Activated CD8-positive, alpha-beta memory T cell treated with anti-CD3 and anti-CD28 coated beads, Interleukin-2, amount 50 U/mL, for 1 hour (primary cell): ENCODE results near the gene OR1S1.
"Not testable (repeated sequence)": the region's sequence is repeated elsewhere in the genome, so short reads cannot be mapped to it uniquely, and the experiment has no call there.

Experiments used
- DNase-seq: peaks from one replicate; pipeline ENCODE4 v3.0.0-alpha.2; 2020; ENCODE audit errors: extremely low read depth

OR1S1 gene

GRCh38 chr11:58212420-58212819 lies at the start of gene OR1S1:
Gene OR1S1 (plus strand): TSS chr11:58212720.
- DNase-seq = not testable (repeated sequence)

- DNase-seq = no peak
These were observed 48.1 kb upstream of the OR1S1 start for GRCh38 chr11:58164389-58164788.

- DNase-seq = no peak
These were observed 47.5 kb upstream of the OR1S1 start for GRCh38 chr11:58164990-58165389.

DNA sequence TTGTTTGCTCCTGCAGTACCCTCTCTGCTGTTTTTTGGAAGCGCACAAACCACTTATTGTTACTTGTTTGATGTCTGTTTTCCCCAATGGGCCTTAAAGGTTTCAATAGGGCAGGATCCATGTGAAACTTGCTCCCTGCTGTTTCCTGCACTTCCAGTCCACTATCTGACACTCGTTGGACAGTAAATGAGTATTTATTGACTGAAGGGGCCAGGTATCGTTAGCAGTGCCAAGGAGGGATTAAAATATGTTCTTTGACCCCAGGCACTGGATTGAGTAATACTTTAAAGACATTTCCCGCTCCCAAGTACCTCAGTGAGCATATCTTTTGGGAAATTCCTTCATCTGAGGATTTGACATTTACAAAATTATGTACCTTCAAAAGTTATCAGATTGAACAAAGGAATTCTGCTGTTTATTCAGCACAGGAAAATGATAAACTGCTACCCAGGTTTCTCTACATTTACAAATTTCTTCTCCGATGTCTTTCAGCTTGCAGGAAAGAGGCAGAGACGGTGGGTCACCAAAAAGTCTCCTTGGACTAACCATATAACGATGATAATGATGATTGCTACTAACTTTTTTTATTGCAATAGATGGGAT lies 46.9 kb upstream of the OR1S1 start:
- no peak for DNase-seq

DNA sequence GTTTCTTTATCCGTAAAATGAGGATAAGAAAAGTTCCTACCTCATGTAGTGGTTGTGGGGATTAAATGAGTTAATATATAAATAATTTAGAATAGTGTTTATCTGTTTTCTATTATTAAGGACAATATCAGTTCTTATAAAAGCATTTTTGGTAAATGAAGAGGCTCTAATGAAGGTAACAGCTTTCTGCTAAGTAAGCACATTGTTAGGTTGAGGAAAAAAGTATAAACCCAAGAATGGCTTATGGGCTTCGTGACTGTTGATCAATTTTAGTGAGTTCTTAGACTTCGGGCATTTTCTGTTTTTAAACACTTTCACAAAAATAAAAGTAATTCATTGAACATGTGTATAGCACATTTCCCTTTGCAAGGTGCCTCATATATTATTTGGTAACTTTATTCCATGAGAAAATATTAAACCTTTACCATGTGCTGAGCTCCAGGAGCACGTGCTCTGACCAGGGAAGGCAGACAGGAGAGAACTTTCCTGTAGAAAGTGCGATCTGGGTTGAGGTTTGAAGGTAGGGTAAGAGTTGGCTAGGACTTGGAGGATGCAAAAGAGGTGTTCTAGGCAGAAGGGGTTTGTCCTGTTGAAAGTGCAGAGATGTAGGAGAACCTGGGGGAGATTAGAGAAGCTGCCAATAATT lies 35.0 kb upstream of the OR1S1 start:
- DNase-seq = no peak

DNA sequence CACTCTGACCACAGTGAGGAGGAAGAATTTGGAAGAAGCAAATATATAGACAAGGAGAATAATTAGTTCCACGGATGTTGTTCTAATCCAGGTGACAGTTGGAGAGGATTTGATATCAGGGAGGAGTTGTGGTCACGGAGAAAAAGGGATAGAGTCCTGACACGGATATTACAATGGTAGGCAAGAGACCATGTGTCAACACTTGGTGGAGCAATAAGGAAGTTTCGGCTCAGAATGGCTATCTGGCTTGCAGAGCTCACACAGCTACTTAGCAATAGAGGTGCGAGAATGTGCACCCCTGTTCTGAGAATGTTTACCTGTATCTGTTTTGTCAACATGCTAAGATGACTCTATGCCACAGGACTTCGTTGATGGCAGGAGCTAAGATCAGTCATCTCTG lies 34.1 kb upstream of the OR1S1 start:
- no peak for DNase-seq

DNA sequence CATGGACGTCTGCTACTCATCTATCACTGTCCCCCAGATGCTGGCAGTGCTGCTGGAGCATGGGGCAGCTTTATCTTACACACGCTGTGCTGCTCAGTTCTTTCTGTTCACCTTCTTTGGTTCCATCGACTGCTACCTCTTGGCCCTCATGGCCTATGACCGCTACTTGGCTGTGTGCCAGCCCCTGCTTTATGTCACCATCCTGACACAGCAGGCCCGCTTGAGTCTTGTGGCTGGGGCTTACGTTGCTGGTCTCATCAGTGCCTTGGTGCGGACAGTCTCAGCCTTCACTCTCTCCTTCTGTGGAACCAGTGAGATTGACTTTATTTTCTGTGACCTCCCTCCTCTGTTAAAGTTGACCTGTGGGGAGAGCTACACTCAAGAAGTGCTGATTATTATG lies 32.9 kb upstream of the OR1S1 start:
- no peak for DNase-seq

- no peak for DNase-seq
These were observed 25.6 kb upstream of the OR1S1 start for GRCh38 chr11:58186938-58187337.

GRCh38 chr11:58188770-58189169 lies 23.8 kb upstream of the OR1S1 start, which contains the start of gene OR9Q2:
Gene OR9Q2 (plus strand): TSS chr11:58189070. CDS start chr11:58190491, 1,421 bp downstream.
- no peak for DNase-seq

DNA sequence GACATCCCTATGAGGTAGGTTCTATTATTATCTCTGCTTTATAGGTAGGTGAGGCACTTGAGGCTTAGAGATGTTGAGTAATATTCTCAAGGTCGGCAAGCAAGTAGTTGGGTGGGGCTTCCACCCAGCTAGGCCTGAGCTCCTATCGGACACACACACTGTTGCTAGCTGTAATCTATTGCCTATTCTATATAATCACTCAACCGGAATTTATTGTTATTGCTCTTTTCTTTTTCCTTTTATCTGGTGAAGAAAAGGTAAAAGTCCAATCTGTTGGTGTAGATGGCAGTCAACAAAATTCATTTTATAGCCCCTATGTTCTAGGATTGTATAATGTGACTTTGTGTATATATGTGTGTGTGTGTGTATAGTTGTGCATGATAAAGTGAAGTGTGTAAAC lies 20.3 kb upstream of the OR1S1 start:
- no peak for DNase-seq

DNA sequence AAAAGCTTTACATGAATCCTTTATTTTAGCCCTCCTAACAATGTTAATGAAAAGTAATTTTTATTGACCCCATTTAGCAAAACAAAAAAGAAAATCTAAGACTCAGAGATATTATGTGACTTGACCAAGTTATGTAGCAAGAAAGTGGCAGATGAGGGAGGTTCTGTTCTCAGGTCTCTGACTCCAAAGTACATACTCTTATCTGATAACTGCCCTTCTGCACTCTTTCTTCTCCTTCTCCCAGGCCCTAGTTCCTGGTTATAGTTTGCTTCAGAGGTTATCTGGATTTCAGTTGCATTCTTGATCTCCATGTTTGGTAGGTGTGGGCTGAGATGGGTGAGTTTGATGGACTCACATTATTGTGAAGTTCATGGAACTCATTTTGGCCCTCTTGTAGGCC lies 19.1 kb upstream of the OR1S1 start:
- no peak for DNase-seq

DNA sequence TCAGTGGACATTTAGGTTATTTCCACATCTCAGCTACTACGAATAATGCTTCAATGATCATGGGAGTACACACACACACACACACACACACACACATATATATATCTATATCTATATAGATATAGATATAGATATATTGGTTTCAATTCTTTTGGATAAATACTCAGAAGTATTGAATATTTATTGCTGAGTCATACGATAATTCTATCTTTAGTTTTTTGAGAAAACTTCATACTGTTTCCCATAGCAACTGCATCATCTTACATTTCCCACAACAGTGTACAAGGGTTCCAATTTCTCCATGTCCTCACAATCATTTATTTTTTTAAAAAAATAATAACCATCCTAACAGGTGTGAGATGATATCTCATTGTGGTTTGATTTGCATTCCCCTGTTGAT lies 16.6 kb upstream of the OR1S1 start:
- no peak for DNase-seq

GRCh38 chr11:58199271-58199670 lies 13.2 kb upstream of the OR1S1 start:
- DNase-seq = no peak

DNA sequence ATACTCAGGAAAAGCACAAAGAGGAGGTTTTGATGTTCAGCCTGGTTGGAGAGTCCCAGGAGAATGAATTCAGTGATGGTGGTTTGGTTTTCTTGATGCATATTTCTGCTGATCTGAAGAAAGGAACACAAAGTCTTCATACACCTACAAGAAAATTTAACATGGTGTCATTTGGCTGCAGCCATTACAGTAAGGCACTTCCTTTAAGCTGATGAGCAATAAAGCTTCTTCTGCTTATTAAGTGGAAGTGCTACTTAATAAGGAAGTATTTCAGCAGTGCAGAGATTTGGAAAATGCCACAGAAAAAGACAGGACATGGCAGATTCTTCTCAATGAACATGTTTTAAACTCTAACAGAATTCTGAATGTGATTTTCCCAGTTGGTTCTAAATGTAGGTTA lies 8.5 kb upstream of the OR1S1 start, which contains the start of gene OR1S2:
Gene OR1S2 (minus strand): TSS at position 101 of the 400 bp plus-strand sequence. CDS start 0 bp downstream, at position 101.
- DNase-seq = no peak

DNA sequence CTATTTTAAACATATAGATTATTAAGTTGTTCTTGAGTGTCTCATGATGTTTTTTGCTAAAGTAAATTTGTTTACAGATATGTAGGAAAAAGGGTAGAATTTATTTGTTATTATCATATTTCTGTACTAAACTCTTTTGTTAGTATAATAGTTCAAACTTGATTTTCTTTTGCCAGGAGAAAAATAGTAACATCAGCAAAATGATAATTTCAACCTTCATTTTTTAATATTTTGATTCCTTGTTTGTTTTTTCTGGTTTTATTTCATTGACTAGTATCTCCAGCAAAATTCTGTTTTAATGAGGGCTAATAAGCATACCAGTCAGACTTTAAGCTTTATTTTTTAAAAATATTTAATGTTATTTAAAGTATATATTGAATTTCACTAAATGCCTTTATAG lies 4.0 kb downstream of the OR1S1 start:
- DNase-seq = no peak

DNA sequence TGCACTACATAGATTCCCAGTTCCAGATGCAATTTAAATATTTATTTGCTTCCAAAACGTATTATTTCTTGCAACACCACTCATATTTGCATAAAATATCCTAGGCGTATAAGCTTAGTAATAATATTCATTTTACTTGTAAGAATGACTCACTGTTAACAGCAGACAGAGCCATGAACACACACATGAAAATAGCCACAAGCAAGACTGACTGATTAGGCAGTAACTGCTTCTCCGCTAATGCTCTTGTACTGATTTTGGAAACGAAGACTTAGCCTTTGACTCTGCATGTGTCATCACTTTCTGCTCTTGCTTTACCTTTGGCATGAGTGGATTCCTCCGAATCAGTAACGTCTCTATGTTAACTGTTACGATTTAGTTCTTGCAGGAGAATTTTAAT lies 10.2 kb downstream of the OR1S1 start:
- no peak for DNase-seq

GRCh38 chr11:58227956-58228615 lies 15.6 kb downstream of the OR1S1 start:
- no peak for DNase-seq

- no peak for DNase-seq
These were observed 31.4 kb downstream of the OR1S1 start for GRCh38 chr11:58243954-58244353.

DNA sequence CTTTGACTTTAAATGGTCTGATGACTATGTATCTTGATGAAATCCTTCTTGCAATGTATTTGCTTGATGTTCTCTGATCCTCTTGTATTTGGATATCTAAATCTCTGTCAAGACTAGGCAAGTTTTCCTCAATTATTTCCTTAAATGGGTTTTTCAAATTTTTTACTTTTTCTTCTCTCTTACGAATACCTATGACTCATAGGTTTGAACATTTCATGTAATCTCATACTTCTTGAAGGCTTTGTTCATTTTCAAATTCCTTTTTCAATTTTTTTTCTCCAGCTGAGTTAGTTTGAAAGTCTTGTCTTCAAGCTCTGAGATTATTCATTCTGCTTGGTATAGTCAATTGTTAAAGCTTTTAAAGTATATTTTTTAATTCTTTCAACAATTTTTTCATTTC lies 42.4 kb downstream of the OR1S1 start:
- no peak for DNase-seq

GRCh38 chr11:58259983-58260382 lies 47.5 kb downstream of the OR1S1 start:
- DNase-seq = no peak
